ENCODE results near the gene F8.

- TF ChIP-seq CTCF (conservative IDR thresholded peaks at IDR 0.05; ENCODE audit: low read depth, low read length) (no peak), EZH2phosphoT487 (IDR thresholded peaks at IDR 0.05; ENCODE audit: borderline replicate concordance, low read length) (no peak)
Observed at GRCh38 chrX:154799556-154800348, 222.8 kb downstream of the F8 start.
